DOHH2 (cell line): ENCODE results near the gene COL6A5.

Experiments used
- H3F3A ChIP-seq: fragments of 200-600 bp; sonication (generic), shearing (Covaris generic); 2 replicates; pipeline ENCODE4 v1.6.0; 2016; ENCODE audit warnings: antibody characterized with exemption, mild to moderate bottlenecking; ENCODE audit not compliant: control insufficient read depth, insufficient read depth
- H3K27ac ChIP-seq: fragments of 200-600 bp; sonication (generic); 2 replicates; pipeline ENCODE4 v1.5.1; 2014; ENCODE audit warnings: low read depth, mild to moderate bottlenecking, low read length, moderate library complexity
- H3K27me3 ChIP-seq: fragments of 200-600 bp; sonication (generic); 2 replicates; pipeline ENCODE4 v1.6.1; 2014; ENCODE audit warnings: mild to moderate bottlenecking, low read length, mixed read lengths; ENCODE audit not compliant: control insufficient read depth
- H3K36me3 ChIP-seq: fragments of 200-600 bp; sonication (generic); 2 replicates; pipeline ENCODE4 v1.6.1; 2014; ENCODE audit warnings: mild to moderate bottlenecking, low read length, moderate library complexity, mixed read lengths; ENCODE audit not compliant: control insufficient read depth
- H3K4me1 ChIP-seq: fragments of 200-600 bp; sonication (generic); 2 replicates; pipeline ENCODE4 v1.6.1; 2014; ENCODE audit warnings: mild to moderate bottlenecking, low read length, mixed read lengths; ENCODE audit not compliant: control insufficient read depth
- H3K4me2 ChIP-seq: fragments of 200-600 bp; sonication (generic); 2 replicates; pipeline ENCODE4 v1.6.0; 2014; ENCODE audit warnings: mild to moderate bottlenecking, low read length, moderate library complexity
- H3K4me3 ChIP-seq: fragments of 200-600 bp; sonication (generic); 2 replicates; pipeline ENCODE4 v1.5.1; 2014; ENCODE audit warnings: mild to moderate bottlenecking, low read length, mixed read lengths
- H3K79me2 ChIP-seq: fragments of 200-600 bp; sonication (generic); 2 replicates; pipeline ENCODE4 v1.6.1; 2014; ENCODE audit warnings: mild to moderate bottlenecking, low read length, mixed read lengths; ENCODE audit not compliant: control insufficient read depth
- H3K9me2 ChIP-seq: fragments of 200-600 bp; sonication (generic); replicated peaks from 2 replicates; pipeline ENCODE4 v1.6.1; 2014; ENCODE audit warnings: mild to moderate bottlenecking, low read length, mixed read lengths; ENCODE audit not compliant: control insufficient read depth
- H3K9me3 ChIP-seq: fragments of 200-600 bp; sonication (generic); 2 replicates; pipeline ENCODE4 v1.6.1; 2014; ENCODE audit warnings: antibody characterized with exemption, low read length, mixed read lengths; ENCODE audit not compliant: control insufficient read depth, insufficient read depth
- H4K20me1 ChIP-seq: fragments of 200-600 bp; sonication (generic); 2 replicates; pipeline ENCODE4 v1.6.0; 2014; ENCODE audit warnings: low read depth, mild to moderate bottlenecking, antibody characterized with exemption, low read length, moderate library complexity; ENCODE audit not compliant: control insufficient read depth, insufficient read depth
- EZH2phosphoT487 ChIP-seq: fragments of 200-600 bp; sonication (generic); IDR thresholded peaks from 2 replicates; pipeline ENCODE4 v1.6.1; 2017; ENCODE audit warnings: borderline replicate concordance, mild to moderate bottlenecking, antibody characterized with exemption, low read length, moderate library complexity, mixed read lengths
- TF ChIP-seq, protein P1 (sequence below): fragments of 200-600 bp; sonication (generic); IDR thresholded peaks from one replicate; pipeline ENCODE4 v1.5.1; 2014; ENCODE audit warnings: antibody characterized with exemption, mild to moderate bottlenecking, low read depth, low read length; ENCODE audit not compliant: poor library complexity, severe bottlenecking

Gene COL6A5

DNA sequence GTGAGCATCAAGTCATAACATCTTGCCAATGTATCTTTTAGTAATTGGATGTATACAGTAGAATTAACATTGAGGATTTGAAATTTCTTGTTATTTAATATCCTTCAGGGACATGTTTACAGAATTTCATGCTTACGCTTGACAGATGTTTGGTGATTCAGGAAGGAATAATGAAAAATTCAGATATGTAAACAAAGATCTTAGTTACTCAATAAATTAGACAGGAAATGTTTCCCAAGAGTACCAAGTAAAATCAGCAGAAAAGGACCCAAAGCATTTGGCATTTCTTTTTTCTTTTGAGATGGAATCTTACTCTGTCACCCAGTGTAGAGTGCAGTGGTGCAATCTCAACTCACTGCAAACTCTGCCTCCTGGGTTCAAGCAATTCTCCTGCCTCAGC lies 4.7 kb upstream of the COL6A5 start:
- Histone ChIP-seq H3K27ac (no peak overlapping the region), H3F3A (no peaks in the 10 kb centered on the region), H3K27me3 (no peaks in the 10 kb centered on the region), H3K79me2 (no peaks in the 10 kb centered on the region), H3K4me1 (no peaks in the 10 kb centered on the region), H3K4me3 (no peak overlapping the region), H4K20me1 (no peaks in the 10 kb centered on the region), H3K9me3 (no peaks in the 10 kb centered on the region), H3K36me3 (no peaks in the 10 kb centered on the region), H3K4me2 (no peak overlapping the region), H3K9me2 (no peaks in the 10 kb centered on the region; the same call in 1 of the 2 replicates)
- no peak for TF ChIP-seq EZH2phosphoT487
- TF ChIP-seq, protein P1, sequence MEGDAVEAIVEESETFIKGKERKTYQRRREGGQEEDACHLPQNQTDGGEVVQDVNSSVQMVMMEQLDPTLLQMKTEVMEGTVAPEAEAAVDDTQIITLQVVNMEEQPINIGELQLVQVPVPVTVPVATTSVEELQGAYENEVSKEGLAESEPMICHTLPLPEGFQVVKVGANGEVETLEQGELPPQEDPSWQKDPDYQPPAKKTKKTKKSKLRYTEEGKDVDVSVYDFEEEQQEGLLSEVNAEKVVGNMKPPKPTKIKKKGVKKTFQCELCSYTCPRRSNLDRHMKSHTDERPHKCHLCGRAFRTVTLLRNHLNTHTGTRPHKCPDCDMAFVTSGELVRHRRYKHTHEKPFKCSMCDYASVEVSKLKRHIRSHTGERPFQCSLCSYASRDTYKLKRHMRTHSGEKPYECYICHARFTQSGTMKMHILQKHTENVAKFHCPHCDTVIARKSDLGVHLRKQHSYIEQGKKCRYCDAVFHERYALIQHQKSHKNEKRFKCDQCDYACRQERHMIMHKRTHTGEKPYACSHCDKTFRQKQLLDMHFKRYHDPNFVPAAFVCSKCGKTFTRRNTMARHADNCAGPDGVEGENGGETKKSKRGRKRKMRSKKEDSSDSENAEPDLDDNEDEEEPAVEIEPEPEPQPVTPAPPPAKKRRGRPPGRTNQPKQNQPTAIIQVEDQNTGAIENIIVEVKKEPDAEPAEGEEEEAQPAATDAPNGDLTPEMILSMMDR, result no peak

DNA sequence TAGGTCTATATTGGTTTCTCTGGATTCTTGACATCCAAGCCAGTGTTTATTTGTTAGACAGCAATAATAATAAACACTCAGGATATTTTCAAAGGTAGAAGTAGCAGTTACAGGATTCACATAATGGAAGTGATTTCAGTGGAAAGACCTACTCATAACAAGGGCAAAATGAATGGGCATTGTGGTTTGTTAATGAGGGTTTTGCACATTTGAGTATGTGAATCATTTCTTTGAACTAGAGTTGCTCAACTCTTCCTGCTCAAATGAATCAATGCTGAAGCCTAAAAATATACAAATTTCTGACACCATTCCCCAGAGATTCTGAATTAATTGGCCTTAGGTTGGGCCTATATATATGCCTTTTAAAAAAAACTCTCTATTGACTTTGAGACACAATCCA lies 4.1 kb upstream of the COL6A5 start:
- H3K4me2 ChIP-seq, result no peak overlapping the region
- no peaks in the 10 kb centered on the region for H4K20me1 ChIP-seq
- no peaks in the 10 kb centered on the region for H3K27me3 ChIP-seq
- H3F3A ChIP-seq, result no peaks in the 10 kb centered on the region
- TF ChIP-seq EZH2phosphoT487, result no peak
- TF ChIP-seq, protein P1, result no peak
- H3K4me1 ChIP-seq, result no peaks in the 10 kb centered on the region
- no peaks in the 10 kb centered on the region for H3K79me2 ChIP-seq
- H3K36me3 ChIP-seq, result no peaks in the 10 kb centered on the region
- H3K9me2 ChIP-seq, result no peaks in the 10 kb centered on the region; the same call in 1 of the 2 replicates
- H3K9me3 ChIP-seq, result no peaks in the 10 kb centered on the region
- no peak overlapping the region for H3K27ac ChIP-seq
- no peak overlapping the region for H3K4me3 ChIP-seq

DNA sequence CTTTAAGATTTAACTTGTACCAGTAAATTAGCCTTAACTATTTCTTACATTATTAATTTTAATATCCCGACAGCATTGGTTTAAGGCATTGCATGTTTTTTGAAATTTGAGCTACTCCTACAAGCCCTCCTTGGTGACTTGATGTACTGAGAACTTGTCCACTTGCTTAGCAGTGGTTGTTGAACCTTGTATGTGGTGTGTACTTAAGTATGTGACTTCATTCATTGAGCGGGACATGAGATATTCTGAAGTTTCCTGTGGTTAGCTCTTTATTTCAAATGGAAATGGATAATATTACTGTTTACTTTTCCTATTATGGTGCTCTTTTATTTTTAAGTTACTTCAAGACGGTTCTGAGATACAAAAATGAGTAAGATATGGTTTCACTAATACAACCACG lies 3.6 kb upstream of the COL6A5 start:
- no peaks in the 10 kb centered on the region for H3F3A ChIP-seq
- no peaks in the 10 kb centered on the region for H3K36me3 ChIP-seq
- H3K4me1 ChIP-seq, result no peaks in the 10 kb centered on the region
- no peaks in the 10 kb centered on the region for H3K27me3 ChIP-seq
- no peaks in the 10 kb centered on the region for H3K9me3 ChIP-seq
- no peak overlapping the region for H3K4me3 ChIP-seq
- no peaks in the 10 kb centered on the region; the same call in 1 of the 2 replicates for H3K9me2 ChIP-seq
- no peak overlapping the region for H3K27ac ChIP-seq
- TF ChIP-seq EZH2phosphoT487, result no peak
- TF ChIP-seq, protein P1, result no peak
- H4K20me1 ChIP-seq, result no peaks in the 10 kb centered on the region
- no peaks in the 10 kb centered on the region for H3K79me2 ChIP-seq
- H3K4me2 ChIP-seq, result no peak overlapping the region
